Heart right ventricle (tissue), 16 donors: ENCODE results near the gene EZR. TPM values are rescaled to one million over a fixed set of nuclear protein-coding genes. Genes with fewer than 3 reads are reported as not detected.
A peak's percentile ranks its signal among the peaks of the same experiment; 100 is the strongest.
"Not testable (repeated sequence)": the region's sequence is repeated elsewhere in the genome, so short reads cannot be mapped to it uniquely, and the experiment has no call there.

ENCODE experiments used
- ATAC-seq, 8 donors: fragments of 200-7000 bp; cut with Tn5 transposase; one replicate each; pipeline ENCODE4 v1.9.1; 2020; ENCODE audit warnings: mild to moderate bottlenecking in 8 of 8, moderate library complexity in 8 of 8, moderate number of reproducible peaks in 1 of 8
- DNase-seq, 2 donors: peaks; one replicate each; pipeline ENCODE4 v3.0.0-alpha.2; 2020
- H3K27ac ChIP-seq, 10 donors: fragments of 200-600 bp; sonication (generic) in 2 of 10; one replicate each; pipeline versions ENCODE4 v1.5.0 to v1.8.0; 2020 to 2022; ENCODE audit warnings: mild to moderate bottlenecking in 3 of 10
- H3K27me3 ChIP-seq, 7 donors: fragments of 200-600 bp; one replicate each; pipeline ENCODE4 v1.8.0; 2021 to 2022; ENCODE audit warnings: mild to moderate bottlenecking in 2 of 7
- H3K36me3 ChIP-seq, 9 donors: fragments of 200-600 bp; sonication (generic) in 1 of 9; one replicate each; pipeline versions ENCODE4 v1.5.0 to v1.8.0; 2020 to 2022; ENCODE audit warnings: mild to moderate bottlenecking in 2 of 9
- H3K4me1 ChIP-seq, 9 donors: fragments of 200-600 bp; sonication (generic) in 1 of 9; one replicate each; pipeline versions ENCODE4 v1.5.0 to v1.8.0; 2020 to 2022; ENCODE audit warnings: mild to moderate bottlenecking in 4 of 9
- H3K4me3 ChIP-seq, 10 donors: fragments of 200-600 bp; sonication (generic) in 2 of 10; one replicate each; pipeline versions ENCODE4 v1.5.0 to v1.8.0; 2020 to 2022; ENCODE audit warnings: mild to moderate bottlenecking in 7 of 10, moderate library complexity in 2 of 10
- H3K9me3 ChIP-seq, 11 donors: fragments of 200-600 bp in 10 of 11; sonication (generic) in 2 of 11; one replicate each; pipeline versions ENCODE4 v1.5.0 to v1.8.0; 2013 to 2022; ENCODE audit warnings: mild to moderate bottlenecking in 2 of 11, control low read depth in 1 of 11, moderate library complexity in 1 of 11
- CTCF ChIP-seq, 9 donors: fragments of 200-600 bp; sonication (generic) in 2 of 9; IDR thresholded peaks; one replicate each; pipeline versions ENCODE4 v1.5.0 to v1.8.0; 2021 to 2022; ENCODE audit warnings: antibody characterized with exemption in 9 of 9, mild to moderate bottlenecking in 5 of 9, moderate library complexity in 1 of 9
- WGBS, 2 donors: extraction: QIAGEN DNeasy Blood & Tissue Kit; methylation state at CpG; one replicate each; pipeline ENCODE4 v1.1.7; 2013; ENCODE audit warnings: inconsistent platforms in 1 of 2; 5-methylcytosine and 5-hydroxymethylcytosine counted together
- intact Hi-C, 10 donors: fragments of 100-400 bp; cut with DNase I; formaldehyde crosslinking; loops; one replicate each; pipeline versions ENCODE4 v1.11.1 to v1.14.2; 2022
- polyA plus RNA-seq, 2 donors: library from polyadenylated mRNA; stranded (reverse); fragments of 200-250 nt; gene quantifications; one replicate each; pipeline ENCODE4 v1.2.3, GENCODE V29; 2013
- total RNA-seq, 10 donors: library from RNA; stranded (reverse); fragmentation: NEBNext Ultra II Directional in 3 of 10; extraction: Animal tissue kit (Norgen Biotek cat#: 25700) in 3 of 10; gene quantifications; one replicate each; pipeline versions ENCODE4 v1.2.1 to v1.2.4, GENCODE V29; 2021 to 2023
- donor health status: Arrhythmogenic right ventricular cardiomyopathy.
- donor health status: ischemic (EF 13 %, LVEDD 7.1; RV severe dilation, severe dysfunction).
- donor health status: healthy with polysubstance abuse.
- donor health status: DM: no; HTN: yes; CAD: no.
- donor health status: DM: no; HTN: no; CAD: no.
- donor health status: ischemic (EF 25% LVEDD 6.9; RV normal size, moderate dysfunction).
- donor health status: ischemic (EF 25% LVEDD 5.7; RV mildly dilated, moderate dysfunction).
- donor health status: healthy.
- donor health status: DM: yes; HTN: yes; CAD: no.
- donor health status: Ischemic cardiomyopathy.
- donor health status: ischemic (EF 35%, LVEDD 5.7; RV mildly dilated, moderate dysfunction).
- donor health status: nonischemic (EF 11% LVEDD 7.7; RV severe dilation, severe dysfunction).
- donor health status: DM: yes; HTN: yes; CAD: no.
- donor health status: PGD.
- donor health status: ischemic (EF 29% LVEDD 5.4; RV normal size, mild dysfunction).
- donor health status: nonischemic (EF 23%, LVEDD 6.1; RV moderate dilation, normal function).

Gene EZR
- total and polyA plus RNA-seq, 12 donors = 90.3 to 322 (median 186) TPM

- Histone ChIP-seq H3K36me3 (no peaks in the 10 kb centered on the region), H3K4me1 (peaks cover 5 to 21% (median 7%) of the 10 kb centered on the region in 9 donors), H3K27me3 (no peaks in the 10 kb centered on the region), H3K9me3 (no peaks in the 10 kb centered on the region), H3K4me3 (no peak overlapping the region), H3K27ac (no peak overlapping the region)
- TF ChIP-seq CTCF (IDR thresholded peaks at IDR 0.05) = no peak
- ATAC-seq (no peak), DNase-seq (no peak)
- intact Hi-C loops = no loop called here
- 77 to 91% methylated on average over 1 of the region's 1 CpG for WGBS, 2 donors
Measured at GRCh38 chr6:158840465-158840864, 21.3 kb upstream of the EZR start.

GRCh38 chr6:158839796-158840195, 20.6 kb upstream of the EZR start:
- intact Hi-C loops = no loop called here
- Histone ChIP-seq H3K9me3 (no peaks in the 10 kb centered on the region), H3K4me1 (peaks cover 6 to 24% (median 11%) of the 10 kb centered on the region in 9 donors), H3K4me3 (no peak overlapping the region), H3K36me3 (no peaks in the 10 kb centered on the region), H3K27ac (no peak overlapping the region), H3K27me3 (no peaks in the 10 kb centered on the region)
- TF ChIP-seq CTCF (IDR thresholded peaks at IDR 0.05) = no peak
- ATAC-seq = no peak
- DNase-seq = no peak
- WGBS, 2 donors = 91 to 96% methylated on average over 4 to 5 of the region's 5 CpGs

- peaks cover 6 to 17% (median 11%) of the 10 kb centered on the region in 9 donors for H3K4me1 ChIP-seq
- not testable (repeated sequence) for H3K27me3 ChIP-seq, ATAC-seq
Measured at GRCh38 chr6:158838790-158839189, 19.6 kb upstream of the EZR start.

GRCh38 chr6:158837684-158838625, 18.8 kb upstream of the EZR start:
- H3K4me1 ChIP-seq = peaks cover 6 to 15% (median 11%) of the 10 kb centered on the region in 9 donors
- H3K27ac ChIP-seq = no peak overlapping the region
- ATAC-seq (peak in 4 of 8 donors; percentile 6 to 32 (median 28)), DNase-seq (peak in 1 of 2 donors; percentile 35)
- TF ChIP-seq CTCF (IDR thresholded peaks at IDR 0.05) = no peak
- WGBS, 2 donors = 75 to 77% methylated on average over 14 of the region's 14 CpGs
- no peak overlapping the region for H3K4me3 ChIP-seq
- intact Hi-C loops = no loop called here
- no peaks in the 10 kb centered on the region for H3K27me3 ChIP-seq
- no peaks in the 10 kb centered on the region for H3K36me3 ChIP-seq
- no peaks in the 10 kb centered on the region for H3K9me3 ChIP-seq

More at GRCh38 chr6:158838790-158839189, 19.6 kb upstream of the EZR start:
- H3K36me3 ChIP-seq, H3K27ac ChIP-seq, DNase-seq, H3K9me3 ChIP-seq, intact Hi-C loops, H3K4me3 ChIP-seq: not testable (repeated sequence)
- WGBS, 2 donors = 87 to 93% methylated on average over 3 of the region's 3 CpGs
